Measurements from ENCODE around the gene REV3L. TPM values are rescaled to one million over a fixed set of nuclear protein-coding genes. Genes with fewer than 3 reads are reported as not detected.

Gene REV3L
- total RNA-seq, 2 donors from 2014 or later: 14.2 to 24.7 TPM

DNA sequence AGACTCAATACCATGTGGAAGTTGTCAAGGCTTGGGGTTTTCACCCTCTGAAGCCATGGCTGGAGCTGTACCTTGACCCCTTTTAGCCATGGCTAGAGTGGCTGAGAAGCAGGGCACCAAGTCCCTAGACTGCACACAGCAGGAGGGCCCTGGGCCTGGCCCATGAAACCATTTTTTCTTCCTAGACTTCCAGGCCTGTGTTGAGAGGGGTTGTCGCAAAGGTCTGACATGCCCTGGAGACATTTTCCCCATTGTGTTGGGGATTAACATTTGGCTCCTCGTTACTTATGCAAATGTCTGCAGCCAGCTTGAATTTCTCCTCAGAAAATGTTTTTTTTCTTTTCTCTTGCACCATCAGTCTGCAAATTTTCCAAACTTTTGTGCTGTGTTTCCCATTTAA, 199.3 kb downstream of the REV3L start:
- ATAC-seq: no peak
- intact Hi-C loops (cut with DNase I): no loop called here
- DNase-seq: no peak

DNA sequence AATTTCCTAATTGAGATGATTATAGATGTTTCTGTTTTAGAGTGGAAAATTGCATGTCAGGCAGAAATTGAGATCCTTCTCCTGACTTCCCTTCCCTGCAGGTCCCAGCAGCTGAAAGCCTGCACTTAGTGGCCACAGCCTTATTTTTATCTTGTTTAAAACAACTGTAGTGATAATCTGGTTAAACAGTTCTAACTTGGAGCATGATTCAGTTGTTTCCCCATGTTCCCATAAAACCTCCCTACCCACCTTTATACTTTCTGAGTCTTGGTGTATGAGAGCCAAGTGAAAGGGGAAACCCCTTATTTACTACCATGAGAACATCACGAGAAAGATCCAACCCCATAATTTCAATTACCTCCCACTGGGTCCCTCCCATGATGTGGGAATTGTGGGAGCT, 200.5 kb downstream of the REV3L start:
- DNase-seq: no peak
- ATAC-seq: no peak
- intact Hi-C loops (cut with DNase I): no loop called here

DNA sequence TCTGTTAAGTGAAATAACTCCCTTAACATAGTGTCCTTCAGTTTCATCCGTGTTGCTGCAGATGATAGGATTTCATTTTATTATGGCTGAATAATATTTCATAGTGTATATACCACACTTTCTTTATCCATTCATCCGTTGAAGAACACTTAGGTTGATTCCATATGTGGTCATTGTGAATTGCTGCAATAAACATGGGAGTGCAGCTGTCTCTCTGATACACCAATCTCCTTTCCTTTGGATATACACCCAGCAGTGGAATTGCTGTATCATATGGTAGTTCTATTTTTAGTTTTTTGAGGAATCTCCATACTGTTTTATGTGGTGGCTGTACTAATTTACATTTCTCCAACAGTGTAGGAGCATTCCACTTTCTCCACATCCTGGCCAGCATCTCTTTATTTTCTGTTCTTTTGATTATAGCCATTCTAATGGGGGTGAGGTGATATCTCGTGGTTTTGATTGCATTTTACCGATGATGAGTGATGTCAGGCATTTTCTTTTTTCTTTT, 202.5 kb downstream of the REV3L start:
- ATAC-seq (no peak), DNase-seq (no peak)
- intact Hi-C loops (cut with DNase I): no loop called here

DNA sequence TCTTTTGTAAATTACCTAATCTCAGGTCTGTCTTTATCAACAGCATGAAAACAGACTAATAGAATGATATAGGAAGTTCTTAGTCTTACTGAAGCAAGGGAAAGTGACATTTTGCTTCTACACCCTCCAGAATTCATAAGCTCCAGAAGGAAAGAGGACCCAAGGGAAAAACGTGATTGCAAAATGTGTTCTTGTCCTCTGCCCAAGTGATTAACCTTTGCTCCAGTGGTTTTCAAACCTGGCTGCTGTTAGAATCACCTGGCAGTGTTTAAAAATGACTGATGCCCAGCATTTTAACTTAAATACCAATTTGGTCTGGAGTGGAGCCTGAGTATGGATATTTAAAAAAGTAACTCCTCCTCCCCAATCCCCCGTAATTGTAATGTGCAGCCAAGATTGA, 204.3 kb downstream of the REV3L start:
- intact Hi-C loops (cut with DNase I): no loop called here
- no peak for DNase-seq
- ATAC-seq: no peak

DNA sequence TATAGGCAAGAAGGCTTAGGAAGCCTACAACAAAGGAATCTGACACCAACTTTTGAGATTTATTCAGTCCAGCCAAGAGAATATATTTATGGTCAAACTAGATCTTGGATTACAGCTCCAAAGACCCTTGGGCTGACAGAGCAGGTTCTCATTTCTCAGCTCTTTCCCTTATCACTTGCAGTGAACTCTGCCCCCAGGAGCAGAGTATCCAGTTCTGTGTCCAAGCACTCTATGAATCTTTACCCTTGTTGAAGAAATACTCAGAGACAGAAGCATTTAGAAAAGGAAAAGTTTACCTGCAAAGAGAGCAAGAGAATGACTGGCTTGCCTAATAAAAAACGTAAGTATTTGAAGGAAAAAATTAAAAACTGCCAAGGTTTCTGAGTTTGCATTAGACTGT, 205.2 kb downstream of the REV3L start:
- ATAC-seq (no peak), DNase-seq (no peak)
- intact Hi-C loops (cut with DNase I): no loop called here

DNA sequence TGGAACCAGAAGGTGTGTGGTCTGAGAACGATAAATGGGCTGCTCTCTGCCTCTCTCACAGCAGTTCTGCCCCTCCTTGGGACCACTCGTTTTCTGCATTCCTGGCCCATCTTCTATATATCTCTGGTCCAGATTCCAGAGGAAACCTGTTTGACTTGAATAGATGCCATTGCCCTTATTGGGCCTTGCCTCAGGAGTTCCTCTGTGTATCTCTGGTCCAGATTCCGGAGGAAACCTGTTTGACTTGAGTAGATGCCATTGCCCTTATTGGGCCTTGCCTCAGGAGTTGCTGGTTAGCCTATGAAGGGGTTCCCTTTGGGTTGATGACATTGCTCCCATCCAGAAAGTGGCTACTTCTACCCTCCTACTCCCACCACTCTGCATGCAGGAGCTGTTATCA, 206.3 kb downstream of the REV3L start:
- DNase-seq (no peak), ATAC-seq (no peak)
- intact Hi-C loops (cut with DNase I): no loop called here

DNA sequence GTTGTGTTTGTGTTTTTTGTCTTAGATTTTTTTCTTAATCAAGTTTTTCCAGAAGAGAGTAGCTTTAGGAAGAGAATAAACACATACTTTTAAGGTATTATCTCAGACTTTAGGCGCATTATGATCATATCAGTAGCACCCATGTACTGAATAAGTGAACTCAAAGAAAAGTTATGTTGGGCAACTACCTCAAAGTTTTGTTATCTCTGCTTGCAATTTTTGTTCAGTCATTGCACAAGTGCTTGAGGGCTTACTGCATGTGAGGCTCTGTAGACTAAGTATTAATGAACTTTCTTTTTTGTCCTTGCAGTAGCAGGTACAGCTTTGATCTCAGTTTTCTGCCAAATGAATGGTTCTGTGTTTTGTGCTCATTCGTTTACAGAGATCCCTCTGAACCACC, 206.7 kb downstream of the REV3L start:
- intact Hi-C loops (cut with DNase I): no loop called here
- ATAC-seq (no peak), DNase-seq (no peak)

DNA sequence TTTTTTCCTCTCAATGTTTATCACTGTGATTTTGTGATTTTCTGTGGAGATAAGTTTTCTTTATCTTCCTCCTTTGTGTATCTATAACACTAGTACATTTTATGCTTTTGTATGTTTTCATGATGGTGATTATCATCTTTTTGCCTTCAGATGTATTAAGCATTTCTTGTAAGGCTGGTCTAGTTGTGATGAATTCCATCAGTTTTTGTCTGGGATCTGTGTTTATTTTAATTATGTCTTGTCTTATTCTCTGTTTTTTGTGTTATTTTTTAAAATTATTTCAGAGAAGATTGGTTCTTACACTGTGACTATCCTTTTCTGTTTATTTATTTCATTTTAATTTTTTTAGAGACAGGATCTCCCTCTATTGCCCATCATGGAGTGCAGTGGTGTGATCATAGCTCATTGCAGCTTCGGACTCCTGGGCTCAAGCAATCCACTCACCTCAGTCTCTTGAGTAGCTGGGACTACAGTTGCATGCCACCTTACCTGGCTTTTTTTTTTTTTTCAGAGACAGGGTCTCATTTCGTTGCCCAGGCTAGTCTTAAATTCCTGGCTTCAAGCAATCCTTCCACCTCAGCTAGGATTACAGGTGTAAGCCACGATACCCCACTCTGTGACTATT, 208.3 kb downstream of the REV3L start:
- intact Hi-C loops (cut with DNase I): no loop called here
- DNase-seq: no peak
- ATAC-seq: no peak

DNA sequence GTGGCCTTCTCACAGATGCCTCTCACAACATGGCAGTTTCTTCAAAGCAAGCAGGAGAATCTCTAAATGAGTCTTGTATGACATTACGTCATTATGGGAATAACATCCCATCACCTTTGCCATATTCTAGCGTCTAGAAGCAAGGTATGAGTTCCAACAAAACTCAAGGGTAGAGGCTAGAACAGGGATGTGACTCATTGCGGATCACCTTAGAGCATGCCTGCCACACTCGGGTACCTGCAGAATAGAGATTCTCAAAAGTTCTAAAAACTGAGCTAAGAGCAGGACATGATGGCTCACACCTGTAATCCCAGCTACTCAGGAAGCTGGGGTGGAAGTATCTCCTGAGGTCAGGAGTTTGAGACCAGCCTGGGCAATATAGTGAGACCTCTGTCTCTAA, 212.9 kb downstream of the REV3L start:
- intact Hi-C loops (cut with DNase I): no loop called here
- DNase-seq: no peak
- no peak for ATAC-seq

DNA sequence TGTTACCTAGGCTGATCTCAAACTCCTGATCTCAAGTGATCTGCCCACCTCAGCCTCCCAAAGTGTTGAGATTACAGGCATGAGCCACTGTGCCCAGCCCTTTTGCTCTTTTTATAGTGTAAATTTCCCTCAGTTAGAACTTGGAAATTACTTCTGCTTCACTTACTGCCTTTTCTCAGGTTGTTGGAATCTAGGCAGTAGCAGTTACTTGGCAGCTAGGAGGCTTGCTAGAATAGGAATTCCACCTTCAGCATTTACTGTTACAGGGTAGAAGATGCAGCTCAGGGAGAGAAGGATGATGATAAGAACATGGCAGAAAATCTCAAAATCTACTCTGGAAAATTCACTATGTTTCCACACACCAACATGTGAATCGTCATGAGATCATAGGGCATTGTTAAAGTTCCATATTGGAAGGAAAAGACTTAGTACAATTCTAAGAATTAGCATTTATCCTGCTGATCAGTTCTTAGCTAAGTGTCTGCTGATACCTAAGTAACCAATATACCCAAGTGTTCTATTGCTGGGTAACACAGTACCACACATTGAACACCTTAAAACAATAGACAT, 213.5 kb downstream of the REV3L start:
- DNase-seq (no peak), ATAC-seq (no peak)
- intact Hi-C loops (cut with DNase I): no loop called here

DNA sequence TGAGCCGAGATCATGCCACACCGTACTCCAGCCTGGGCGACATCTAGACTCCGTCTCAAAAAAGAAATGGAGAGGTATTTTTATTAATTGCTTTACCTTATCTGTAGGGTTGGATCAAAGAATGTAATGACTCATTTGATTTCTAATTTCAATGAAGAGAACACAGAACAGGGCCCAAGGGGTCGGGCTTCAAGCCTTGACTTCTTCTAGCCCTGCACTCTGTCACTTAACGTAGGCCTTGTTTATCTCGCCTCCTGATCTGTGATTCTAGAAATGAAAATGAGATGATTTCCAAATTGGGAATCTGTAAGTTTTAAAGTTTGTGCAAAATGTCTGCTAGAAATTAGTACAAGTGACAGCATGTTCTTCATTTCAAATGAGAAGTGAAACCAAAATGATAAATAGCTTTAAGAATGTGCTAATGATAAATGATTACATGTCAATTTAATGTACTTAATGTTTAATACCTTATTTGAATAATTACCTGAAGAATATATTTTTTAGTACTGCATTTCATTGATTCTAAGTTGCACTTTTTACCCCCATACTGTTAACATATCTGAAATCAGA, 215.2 kb downstream of the REV3L start:
- ATAC-seq (no peak), DNase-seq (no peak)
- intact Hi-C loops (cut with DNase I): no loop called here

DNA sequence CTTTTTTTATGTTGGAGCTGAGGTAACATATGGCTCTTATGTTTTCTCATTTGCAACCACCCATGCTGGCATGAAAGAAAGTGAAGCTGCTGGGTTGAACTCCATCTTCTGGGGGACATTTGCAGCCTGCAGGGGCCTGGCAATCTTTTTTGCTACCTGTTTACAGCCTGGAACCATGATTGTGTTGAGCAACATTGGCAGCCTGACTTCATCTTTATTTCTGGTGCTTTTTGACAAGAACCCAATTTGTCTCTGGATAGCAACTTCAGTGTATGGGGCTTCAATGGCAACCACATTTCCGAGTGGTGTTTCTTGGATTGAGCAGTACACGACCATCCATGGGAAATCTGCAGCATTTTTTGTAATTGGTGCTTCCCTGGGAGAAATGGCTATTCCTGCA, 216.7 kb downstream of the REV3L start:
- intact Hi-C loops (cut with DNase I): no loop called here
- no peak for DNase-seq
- ATAC-seq: no peak

DNA sequence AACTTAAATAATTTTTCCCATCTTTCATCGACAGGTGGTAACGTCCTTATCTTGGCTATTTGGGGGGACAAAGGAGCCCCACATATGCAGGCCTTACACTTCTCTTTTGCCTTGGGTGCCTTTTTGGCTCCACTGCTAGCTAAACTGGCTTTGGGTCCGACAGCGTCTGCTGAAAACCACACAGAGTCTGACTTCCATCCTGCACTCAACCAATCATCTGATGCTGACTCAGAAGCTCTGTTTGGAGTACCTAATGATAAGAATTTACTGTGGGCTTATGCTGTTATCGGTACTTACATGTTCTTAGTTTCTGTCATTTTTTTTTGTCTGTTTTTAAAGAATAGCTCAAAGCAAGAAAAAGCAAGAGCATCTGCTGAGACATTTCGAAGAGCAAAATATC, 217.2 kb downstream of the REV3L start:
- intact Hi-C loops (cut with DNase I): no loop called here
- DNase-seq (no peak), ATAC-seq (peak in 1 of 2 donors; percentile 43)

DNA sequence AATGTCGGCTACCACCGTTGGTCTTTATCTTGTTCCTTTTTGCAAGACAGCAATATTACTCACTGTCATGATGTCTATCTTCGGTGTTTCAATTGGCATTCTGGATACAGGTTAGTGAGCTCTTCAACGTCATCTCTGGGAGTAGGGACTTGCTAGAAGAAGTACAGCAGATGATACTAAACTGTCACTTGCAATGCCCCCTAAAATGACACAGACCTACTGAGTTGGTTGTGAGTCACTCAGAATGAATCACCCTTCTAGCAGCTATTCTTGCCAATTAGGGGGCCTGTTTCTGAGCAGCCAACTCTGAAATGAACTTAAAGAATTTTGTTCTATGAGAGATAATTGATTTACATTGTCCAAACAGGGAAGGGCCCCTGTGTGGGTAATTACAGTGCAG, 219.2 kb downstream of the REV3L start:
- intact Hi-C loops (cut with DNase I): no loop called here
- DNase-seq (no peak), ATAC-seq (peak in 1 of 2 donors; percentile 13)

DNA sequence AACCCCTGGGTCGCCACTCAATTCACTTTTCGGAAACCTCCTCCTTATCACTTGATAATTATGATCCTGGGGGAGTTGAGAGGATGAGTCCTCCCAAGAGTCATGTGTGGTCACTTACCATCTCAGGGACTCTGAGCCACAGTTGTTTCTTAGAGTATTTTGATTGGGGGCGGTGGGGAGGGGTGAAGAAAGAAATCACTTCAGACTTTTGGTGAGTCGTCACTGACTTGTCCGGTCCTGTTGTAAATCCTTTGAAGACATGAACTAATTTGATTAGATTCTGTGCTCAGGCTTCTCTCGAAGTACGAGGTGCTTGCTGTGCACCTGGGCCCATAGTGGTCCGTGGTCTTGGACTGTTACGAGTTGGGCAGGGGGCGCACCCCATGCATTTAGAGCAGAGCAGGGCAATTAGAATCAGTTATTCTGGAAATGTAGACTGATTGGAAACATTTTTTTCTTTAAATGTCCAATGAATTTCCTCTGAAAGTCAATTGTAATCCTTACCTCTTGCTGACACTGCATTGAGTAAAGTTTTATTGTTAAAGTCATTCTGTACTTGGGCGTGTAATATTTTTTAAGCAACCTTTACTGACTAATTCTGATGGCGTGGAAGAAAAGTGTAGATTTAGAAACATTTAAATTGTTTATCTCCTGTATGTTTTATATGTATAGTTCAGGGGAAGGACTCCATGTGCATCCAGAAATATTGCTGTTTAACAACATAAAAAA, 222.3 kb downstream of the REV3L start:
- DNase-seq: no peak
- intact Hi-C loops (cut with DNase I): no loop called here
- ATAC-seq: no peak

DNA sequence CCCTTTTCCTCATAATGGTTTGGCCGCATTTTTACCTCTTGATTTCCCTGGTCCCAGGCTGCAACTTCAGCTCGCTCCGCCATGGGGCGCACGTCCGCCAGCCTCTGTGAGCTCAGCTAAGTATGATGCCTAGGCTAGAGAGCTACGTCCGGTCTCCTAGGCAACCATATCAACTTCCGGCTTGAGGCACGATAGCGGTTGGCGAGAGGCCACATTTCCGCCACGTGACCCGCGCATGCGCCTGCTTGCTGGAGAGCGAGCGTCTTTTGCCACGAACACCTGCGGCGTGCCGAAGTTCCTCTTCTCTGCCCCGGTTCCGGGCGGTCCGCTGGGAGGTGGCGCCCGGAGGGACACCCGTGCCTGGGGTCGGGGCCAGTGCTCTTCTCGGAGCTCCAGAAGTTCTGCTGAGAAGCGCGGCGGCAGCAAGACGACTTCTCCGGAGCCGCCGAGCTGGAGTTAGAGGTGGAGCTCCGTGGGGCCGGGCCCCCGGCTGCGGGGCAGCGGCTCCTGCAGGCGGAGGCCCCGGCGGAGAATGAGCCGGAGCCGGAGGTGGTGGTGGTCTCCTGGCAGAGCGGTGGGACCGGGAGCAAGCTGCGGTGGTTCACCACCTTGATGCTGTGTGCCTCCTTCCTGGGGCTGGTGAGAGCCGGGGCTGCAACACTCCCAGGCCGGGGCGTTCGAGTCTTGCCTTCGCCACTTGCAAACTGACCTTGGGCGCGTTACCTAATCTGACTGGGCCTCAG, 223.8 kb downstream of the REV3L start:
- ATAC-seq: peak; percentile 98 to 99
- intact Hi-C loops (cut with DNase I): loop anchor here in 1 of 2 donors (10.0 kb wide), 1 partner anchor 386 kb away; no protein-coding TSS in a partner anchor

DNA sequence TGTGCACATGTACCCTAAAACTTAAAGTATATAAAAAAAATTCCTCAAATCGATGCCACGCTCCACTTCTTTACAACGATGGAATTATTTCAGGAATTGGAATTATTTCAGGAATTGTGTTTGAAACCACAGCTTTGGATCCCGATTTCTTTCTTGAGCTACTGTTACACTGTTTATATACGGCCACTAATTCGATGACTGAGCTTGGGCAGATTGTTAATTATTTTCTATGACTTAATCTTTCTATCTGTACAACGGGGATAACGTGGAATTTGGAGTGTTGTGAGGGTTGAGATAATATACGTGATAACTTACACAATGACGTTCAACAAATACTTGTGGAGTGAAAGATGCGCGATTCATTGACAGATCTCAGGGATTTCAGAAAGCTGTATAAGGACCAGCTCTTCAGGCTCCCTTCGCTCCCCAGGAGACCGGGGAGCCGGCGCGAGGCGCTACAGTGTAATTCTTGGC, 224.4 kb downstream of the REV3L start:
- DNase-seq (no peak), ATAC-seq (no peak)
- intact Hi-C loops (cut with DNase I): loop anchor here in 1 of 2 donors (10.0 kb wide), 1 partner anchor 386 kb away; no protein-coding TSS in a partner anchor

More for the DNA sequence above, 223.8 kb downstream of the REV3L start:
- peak; percentile 99 for DNase-seq

DNA sequence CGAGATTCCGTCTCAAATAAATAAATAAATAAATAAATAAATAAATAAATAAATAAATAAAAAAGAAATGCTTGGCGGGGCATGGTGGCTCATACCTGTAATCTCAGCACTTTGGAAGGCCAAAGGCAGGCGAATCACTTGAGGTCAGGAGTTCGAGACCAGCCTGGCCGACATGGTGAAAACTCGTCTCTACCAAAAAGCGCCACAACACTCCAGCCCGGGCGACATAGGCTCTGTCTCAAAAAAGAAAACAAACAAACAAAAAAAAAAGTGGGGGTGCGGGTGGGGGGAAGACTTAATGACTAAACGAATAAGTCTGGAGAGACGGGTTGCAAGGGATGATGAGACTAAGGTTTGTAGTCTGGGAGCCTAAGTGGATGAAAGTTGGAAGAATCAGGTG, 225.0 kb downstream of the REV3L start:
- intact Hi-C loops (cut with DNase I): loop anchor here in 1 of 2 donors (10.0 kb wide), 1 partner anchor 387 kb away; no protein-coding TSS in a partner anchor
- ATAC-seq (no peak), DNase-seq (no peak)

DNA sequence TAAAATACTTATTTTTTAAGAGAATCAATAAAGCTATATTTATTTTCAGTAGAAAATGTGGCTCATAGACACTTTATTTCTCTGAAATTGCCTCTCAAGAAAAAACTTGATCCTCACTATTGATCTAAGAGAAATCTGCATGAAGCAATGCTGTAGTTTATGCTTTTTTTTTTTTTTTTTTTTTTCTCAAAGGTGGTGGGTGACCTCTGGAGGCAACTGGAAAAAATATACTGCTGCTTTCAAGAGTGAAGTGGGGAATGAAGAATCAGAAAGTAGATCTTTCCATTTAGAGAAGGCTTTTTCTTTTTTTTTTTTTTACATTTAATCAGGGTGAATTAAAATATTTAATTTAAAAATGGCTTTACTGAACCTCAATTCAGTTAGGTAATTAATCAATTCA, 226.4 kb downstream of the REV3L start:
- no peak for DNase-seq
- no peak for ATAC-seq
- intact Hi-C loops (cut with DNase I): loop anchor here in 1 of 2 donors (10.0 kb wide), 1 partner anchor 388 kb away; no protein-coding TSS in a partner anchor

Measured in left cardiac atrium (tissue), 4 donors.